Head of caudate nucleus (tissue), 42 donors: Measurements from ENCODE around the gene XRN2.

ENCODE experiments used
- DNase-seq, 42 donors: peaks; one replicate each; pipeline versions ENCODE4 v3.0.0 to v3.0.0-alpha.2; 2020 to 2021; ENCODE audit warnings: mixed read lengths in 7 of 42
- intact Hi-C: fragments of 100-400 bp; cut with DNase I; formaldehyde crosslinking; loops from one replicate; pipeline ENCODE4 v1.15.0; 2022

Gene XRN2

DNA sequence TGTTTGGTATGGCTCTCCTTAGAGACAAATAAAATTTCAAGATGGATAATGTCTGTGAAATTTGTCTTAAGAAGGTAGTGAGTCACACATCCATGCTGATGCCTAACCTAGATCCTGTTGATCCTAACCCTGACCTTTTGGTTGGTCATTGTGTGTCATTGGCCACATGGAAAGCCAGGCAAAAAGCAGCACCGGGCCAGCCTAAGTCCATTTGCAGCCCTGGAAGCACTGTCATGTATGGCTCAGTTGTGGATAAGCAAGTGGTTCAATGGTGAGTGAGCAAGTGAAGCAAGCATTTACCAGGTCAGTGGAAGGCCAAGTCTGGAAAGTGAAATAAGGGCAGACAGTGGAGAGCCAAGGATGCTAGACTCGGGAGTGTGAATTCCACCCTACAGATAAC, 12.1 kb upstream of the XRN2 start:
- intact Hi-C loops = no loop called here
- DNase-seq = no peak

DNA sequence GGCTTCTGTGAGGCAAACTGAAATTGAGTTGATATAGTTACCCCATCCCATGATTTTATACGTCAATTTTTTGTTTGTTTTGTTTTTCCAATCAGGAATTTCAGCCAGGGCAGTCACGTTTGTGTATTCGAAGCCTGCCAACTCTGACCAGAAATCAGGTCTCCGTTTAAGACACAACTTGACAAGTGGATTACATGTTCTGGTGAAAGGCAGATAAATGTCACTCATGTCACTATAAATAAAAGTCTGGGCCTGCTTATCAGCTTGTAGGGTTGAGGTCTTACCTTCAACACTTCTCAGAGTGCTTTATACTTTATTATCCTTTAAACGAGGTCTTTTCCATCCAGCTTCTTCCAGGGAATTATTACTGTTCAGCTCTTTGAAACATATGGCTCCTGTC, 8.4 kb upstream of the XRN2 start:
- no peak for DNase-seq
- intact Hi-C loops = no loop called here

DNA sequence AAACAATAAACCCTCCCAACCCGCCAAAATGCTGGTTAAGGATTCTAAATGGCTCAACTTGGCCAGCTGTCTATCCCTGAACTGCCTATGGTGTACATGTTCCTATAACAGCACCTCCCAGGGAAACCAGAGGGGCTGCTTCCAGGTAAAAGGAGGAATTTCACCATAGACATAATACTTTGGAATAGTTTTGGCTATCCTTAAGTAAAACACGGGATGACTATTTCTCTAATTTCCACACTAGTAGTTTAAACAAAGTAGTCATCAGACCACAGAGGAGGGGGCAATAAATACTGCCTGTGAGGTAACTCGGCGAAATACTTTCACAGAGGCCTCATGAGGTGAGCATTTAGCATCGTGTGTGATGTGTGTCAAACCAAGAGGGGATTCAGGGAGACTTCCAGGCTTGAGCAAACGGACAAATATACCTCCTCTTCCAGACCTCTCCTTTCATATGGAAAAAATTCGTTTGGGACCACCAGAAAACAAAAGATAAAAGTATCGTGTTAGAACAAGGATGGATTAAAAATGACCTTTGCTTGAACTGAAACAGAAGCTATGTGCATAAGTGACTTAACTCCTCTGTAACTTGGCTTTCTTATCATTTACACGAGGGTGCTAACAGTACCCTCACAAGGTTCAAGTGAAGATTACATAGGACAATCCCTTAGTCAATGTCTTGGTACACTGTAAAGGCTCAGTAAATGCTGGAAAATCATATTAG, 1.0 kb upstream of the XRN2 start:
- intact Hi-C loops = loop anchor here (5.0 to 10.0 kb wide), 2 partner anchors 65 to 203 kb away; no protein-coding TSS in a partner anchor

DNA sequence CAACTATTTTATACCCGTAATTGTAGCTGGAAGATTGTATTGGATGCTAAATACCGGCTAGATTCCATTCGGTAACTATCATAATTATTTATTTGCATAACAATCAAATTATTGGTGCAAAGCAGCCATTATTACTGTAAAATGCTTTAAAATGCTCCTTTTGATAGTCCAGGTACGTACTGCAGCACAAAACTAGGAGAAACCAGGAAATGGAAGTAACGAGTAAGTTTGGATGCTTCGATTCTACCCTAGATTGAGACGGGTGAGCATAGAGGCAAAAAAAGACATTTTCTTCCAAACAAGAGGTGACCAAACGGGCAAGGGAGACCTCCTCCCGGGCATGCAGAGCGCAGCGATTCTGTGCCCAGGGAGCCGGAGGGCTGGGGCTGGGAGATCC, 469 bp upstream of the XRN2 start:
- no peak for DNase-seq
- intact Hi-C loops = loop anchor here (5.0 to 10.0 kb wide), 2 partner anchors 65 to 202 kb away; no protein-coding TSS in a partner anchor

More for the DNA sequence above, 1.0 kb upstream of the XRN2 start:
- DNase-seq = no peak

DNA sequence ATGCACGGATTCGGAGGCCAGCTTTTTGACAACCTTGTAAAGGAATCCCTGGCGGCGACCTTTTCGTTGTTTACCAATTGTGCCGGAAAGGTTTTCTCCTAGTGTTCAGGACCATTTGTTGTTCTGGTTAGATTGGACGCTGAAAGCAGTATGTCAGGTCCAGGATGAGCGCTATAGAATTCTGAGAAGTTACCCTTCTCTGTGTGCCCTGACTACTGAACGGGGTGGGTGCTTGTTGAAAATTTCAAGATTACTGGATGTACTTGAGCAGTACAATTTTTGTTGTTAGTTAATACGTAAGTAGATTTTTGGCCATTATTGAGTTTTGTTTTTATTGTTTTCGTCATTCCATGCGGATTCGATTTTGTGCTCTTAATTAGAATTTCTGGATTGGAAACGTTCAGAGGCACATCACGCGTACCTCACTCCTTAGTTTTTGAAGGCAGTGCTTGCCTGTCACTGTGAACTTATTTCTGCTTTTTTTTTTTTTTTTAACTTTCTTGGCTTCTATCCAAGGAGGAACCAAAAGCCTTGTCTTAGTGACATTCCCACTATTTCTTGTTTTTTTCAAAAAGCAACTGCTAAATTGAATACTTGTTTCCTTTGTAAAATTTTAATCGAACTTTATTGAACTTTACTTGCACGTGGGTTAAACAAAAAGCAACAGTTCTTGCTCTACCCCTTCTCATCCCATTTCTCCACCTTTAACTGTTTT, 898 bp downstream of the XRN2 start:
- DNase-seq = no peak
- intact Hi-C loops = loop anchor here (5.0 to 10.0 kb wide), 2 partner anchors 67 to 201 kb away; no protein-coding TSS in a partner anchor

DNA sequence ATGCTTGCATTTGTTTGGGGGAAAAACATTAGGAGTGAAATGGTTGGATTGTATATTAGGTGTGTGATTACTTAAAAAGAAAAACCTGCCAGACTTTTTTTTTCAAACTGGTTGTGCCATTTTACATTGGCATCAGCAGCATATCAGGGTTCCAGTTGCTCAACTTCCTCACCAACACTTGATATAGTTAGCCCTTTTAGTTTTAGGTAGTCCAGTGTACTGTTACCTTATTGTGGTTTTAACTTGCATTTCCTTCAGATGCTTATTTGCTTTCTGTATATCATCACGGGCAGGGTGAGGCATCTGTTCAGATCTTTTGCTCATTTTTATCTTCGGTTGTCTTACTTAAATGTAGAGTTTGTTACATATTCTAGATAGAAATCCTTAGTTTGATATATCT, 5.2 kb downstream of the XRN2 start:
- intact Hi-C loops = loop anchor here (10.0 kb wide), 1 partner anchor 196 kb away; no protein-coding TSS in a partner anchor
- DNase-seq = no peak

DNA sequence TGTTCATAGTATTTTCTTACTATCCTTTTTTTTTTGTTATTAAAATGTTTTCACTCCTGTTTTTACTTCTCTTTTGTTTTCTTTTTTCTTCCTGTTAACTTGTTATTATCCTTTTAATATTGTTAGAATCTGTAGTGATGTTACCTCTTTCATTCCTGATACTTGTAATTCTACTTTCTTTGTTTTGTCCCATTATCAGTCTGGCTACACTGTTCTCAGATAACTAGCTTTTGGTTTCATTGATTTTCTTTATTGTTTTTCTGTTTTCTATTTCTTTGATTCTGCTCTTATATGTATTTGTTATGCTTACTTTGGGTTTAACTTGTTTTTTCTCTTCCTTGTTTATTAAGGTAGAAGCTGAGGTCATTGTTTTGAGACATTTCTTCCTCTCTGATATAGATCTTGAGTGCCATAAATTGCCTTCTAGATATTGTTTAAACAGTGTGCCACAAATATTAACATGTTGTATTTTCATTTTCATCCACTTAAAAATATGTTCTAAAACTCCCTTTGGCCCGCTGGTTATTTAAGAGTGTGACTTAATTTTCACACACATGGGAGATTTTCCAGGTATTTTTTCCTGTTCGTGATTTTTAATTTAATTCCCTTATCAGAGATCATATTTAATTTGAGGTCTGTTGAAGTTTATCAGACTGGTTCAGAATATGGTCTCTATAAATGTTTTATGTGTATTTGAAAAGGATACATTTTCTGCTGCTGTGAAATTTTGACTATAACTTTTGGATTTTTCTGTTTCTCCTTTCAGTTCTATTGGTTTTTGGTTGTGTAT, 6.7 kb downstream of the XRN2 start:
- intact Hi-C loops = loop anchor here (10.0 kb wide), 1 partner anchor 195 kb away; no protein-coding TSS in a partner anchor
- DNase-seq = no peak

DNA sequence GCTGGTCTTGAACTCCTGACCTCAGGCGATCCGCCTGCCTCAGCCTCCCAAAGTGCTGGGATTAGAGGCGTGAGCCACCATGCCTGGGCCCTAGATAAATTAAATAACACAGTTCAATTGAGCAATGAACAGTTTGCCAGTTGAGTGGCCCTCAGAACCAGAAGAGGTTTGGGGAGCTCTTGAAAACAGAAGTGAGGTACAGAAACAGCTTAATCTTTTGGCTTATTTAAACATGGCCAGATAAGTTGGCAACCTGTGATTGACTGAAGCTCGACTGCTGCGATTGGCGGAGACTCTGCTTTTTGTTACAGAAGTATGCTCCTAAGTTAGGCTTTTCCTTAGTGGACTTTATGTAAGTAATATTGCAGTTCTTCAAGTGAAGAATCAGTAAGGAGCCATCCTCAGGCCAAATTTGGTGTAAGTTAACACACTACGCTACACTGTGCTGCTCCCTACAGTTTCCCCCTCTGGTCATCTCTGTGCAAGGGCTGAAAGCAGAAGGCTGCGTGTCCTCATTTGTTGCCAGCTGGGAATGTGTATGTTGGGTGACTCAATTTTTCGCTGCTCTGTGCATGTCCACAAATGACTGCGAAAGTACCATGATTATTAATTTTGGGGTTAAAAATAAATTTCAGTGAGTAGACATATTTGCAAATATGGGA, 9.8 kb downstream of the XRN2 start:
- intact Hi-C loops = no loop called here
- no peak for DNase-seq

DNA sequence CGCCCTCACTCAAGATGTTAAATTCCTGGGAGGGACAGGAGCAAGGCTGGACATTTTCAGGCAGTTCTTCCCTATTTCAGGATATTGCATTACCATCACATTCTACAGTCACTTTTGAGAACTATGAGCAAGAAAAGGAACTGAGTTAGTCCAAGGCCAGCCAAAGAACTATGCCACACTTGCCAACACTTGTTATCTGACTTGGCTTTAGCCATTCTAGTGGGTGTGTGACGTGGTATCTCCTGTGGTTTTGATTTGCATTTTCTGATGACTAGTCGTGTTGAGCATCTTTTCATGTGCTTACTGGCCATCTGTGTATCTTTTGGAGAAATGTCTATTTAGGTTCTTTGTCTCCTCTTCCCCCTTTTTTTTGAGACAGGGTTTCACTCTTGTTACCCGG, 12.0 kb downstream of the XRN2 start:
- no peak for DNase-seq
- intact Hi-C loops = no loop called here

DNA sequence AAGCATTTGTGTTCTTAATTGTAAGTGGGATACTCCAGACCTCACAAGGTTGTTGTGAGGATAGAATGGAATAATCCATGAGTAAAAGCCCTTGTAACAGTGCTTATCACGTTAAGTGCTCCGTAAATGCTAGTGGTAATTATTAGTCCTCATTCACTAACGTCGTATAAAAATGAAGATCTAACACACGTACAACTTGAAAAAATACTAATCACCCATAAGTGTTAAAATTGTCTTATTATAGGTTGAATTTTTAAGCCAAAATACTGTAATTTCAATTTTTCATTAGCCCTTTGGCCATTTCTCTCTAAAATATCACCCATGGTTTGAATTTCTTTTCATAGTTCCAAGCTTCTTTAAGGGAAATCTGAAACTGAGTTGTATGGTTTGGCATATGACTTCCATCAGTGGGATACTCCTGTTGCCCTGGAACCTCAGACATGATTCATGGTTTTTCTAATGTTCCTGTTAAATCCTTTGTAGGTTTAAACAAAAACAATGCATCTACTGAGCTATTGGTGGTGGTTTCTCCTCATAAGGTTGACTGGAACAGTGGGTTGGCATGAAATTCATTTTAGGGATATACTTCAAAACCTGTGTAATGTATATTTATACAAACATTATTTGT, 19.1 kb downstream of the XRN2 start:
- intact Hi-C loops = no loop called here
- no peak for DNase-seq

DNA sequence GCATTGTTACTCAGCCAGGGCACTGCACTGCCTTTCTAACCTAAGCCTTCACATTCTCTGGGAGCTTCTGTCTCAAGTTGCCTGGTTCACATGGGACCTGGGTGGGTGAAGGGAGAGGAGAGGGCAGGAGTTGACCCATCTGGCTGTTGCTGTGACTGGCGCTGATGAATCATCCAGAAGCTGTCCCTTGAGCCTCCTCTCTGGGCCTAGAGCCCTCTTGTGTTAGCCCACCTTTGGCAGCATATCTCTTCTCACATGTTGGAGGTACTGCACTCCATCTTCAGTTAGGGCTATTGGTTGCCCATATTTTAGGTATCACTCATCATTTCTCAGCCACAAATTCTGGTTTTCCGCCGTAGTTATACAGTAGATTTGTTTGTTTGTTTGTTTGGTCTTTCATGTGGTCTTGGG, 19.8 kb downstream of the XRN2 start:
- intact Hi-C loops = no loop called here
- no peak for DNase-seq

DNA sequence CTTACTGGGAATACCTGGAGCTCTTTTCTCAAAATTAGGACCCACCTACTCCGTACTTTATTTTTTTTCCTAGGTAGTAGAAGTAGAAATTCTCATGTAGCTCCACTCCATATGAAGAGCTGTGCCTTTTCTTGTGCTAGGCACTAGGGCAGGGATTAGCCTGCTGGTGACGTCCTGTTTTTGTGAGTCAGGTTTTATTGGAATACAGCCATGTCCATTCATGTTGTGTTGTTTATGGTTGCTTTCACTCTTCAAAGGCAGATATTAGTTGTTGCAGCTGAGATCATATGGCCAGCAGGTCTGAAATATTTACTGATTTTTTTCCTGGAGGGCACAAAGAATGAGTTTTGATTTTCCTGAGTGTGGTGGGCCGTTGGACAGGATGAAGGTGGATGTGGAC, 20.5 kb downstream of the XRN2 start:
- no peak for DNase-seq
- intact Hi-C loops = no loop called here

DNA sequence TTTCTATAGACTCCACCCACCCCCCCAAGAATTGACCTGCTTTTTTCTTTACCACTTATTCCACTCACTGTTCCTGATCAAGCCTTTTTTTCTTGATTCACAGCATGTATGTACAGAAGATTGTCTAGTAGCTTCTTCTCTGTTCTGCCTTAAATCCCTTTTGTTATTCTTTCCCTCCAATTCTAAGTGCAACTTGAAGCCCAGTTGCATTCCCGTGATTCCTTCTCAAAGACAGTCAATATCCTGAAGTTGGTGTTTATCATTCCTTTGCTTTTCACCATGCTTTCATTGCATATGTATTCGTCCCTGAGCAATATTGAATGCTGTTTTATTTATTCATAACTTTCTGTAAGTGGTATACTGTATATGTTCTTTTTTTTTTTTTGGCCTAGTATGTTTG, 21.0 kb downstream of the XRN2 start:
- no peak for DNase-seq
- intact Hi-C loops = no loop called here

DNA sequence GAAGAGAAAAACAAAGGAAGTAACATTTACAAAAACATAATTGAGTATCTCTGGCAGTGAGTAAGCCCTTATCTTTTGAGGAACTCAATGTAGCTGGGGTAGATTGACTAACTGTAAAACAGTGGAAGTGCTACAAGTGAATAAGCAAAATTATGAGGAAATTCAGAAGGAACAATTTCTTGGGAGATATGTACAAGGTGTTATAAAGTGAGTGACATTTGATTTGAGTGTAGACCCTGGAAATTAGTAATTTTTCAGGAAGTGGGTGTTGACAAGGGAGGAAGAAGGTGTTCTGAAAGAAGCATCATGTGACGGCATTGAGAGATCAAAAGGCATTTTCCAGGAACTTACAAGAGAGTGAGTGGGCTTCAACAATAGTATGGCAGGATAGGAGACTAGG, 22.2 kb downstream of the XRN2 start:
- intact Hi-C loops = no loop called here
- no peak for DNase-seq

DNA sequence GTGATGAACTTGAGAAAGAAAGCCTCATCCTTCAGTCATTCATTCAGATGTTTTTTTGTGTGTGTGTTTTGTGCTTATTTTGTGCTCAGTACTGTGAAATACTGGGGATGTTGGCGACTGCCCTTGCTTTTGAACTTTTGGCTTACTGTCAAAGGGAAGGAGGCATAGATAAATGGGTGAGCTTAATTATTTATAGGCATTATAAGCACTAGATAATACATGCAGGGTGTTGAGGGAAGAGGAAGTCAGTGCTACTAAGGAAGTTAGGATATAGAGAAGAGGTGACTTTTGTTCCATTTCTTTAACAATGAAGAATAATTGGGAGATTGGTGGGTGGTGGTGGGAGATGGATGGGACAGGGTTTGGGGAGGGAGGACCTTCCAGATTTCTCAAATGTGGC, 23.6 kb downstream of the XRN2 start:
- no peak for DNase-seq
- intact Hi-C loops = no loop called here

DNA sequence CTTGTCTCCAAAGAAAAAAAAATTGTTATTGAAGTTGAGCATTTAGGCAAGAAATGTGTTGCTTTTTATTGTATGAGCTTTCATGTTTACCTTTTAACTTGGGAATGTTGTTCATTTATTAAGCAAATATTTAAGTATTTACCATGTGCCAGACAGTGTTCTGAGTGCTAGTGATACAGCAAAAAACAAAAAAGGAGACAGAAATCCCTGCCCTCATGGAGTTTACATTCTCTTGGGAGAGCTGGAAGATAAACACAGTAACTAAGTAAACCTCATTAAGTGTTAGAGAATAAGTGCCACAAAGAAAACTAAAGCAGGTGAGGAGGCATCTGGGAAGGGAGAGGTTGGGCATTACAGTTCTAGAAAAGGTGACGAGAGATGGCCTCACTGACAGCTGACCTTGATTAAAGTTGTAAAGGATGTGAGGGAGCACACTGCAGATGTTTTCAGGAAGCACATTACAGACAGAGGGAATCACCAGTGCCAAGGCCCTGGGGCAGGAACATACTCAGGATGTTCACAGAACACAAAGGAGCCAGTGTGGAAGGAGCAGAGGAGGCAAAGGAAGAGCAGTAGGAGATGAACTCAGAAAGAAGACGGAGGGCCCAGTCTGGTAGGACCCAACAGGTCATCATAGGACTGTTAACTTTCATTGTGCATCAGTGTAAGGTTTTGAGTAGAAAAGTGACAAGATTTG, 33.5 kb downstream of the XRN2 start:
- intact Hi-C loops = no loop called here
- DNase-seq = no peak

DNA sequence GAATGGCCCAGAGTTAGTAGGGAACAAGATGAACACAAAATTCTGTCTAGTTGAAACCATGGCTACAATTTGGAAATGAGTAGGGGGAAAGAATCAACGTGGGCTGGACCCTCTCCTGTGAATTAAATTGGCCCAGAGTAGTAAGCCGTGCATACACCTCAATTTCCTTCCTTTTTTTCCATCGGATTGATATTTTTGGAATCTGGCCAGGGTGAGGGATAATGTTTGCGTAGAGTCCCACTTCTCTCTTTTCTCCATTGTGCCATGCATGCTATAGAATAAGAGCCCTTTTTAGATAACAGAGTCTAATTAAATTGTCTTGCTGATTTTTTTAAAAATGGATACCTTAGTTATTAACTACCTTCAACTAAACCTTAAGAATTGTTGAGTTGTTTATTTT, 35.2 kb downstream of the XRN2 start:
- intact Hi-C loops = no loop called here

DNA sequence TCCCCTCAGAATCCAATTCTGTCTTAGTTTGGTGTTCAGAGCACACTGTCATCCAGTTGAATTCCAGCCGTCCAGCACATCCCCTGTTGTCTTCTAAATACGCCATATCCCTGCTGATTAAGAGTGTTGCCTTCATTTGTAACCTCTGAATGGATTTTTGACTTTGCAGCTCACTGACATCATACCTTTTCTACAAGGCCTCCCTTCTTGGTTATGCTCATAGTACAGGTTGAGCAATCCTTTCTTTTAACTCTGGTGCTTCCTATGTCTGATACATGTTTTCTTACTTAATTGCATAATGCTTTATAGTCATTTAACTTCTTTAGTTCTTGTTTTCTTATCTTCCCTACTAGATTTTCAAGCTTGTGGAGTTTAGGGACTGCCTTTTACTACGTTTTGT, 36.4 kb downstream of the XRN2 start:
- intact Hi-C loops = no loop called here

More for the DNA sequence above, 35.2 kb downstream of the XRN2 start:
- DNase-seq = no peak

More for the DNA sequence above, 36.4 kb downstream of the XRN2 start:
- no peak for DNase-seq
